Testis (tissue), 2 donors: ENCODE data around the gene EMP1.

Experiments used
- CTCF ChIP-seq, 3 experiments: fragments of 450-650 bp in 2 of 3; fragments of 200-600 bp in 1 of 3; sonication (generic) in 1 of 3; IDR thresholded peaks; one replicate each; pipeline ENCODE4 v1.5.1; 2016 to 2019; ENCODE audit warnings: antibody characterized with exemption in 3 of 3, mild to moderate bottlenecking in 2 of 3, moderate library complexity in 1 of 3
- POLR2A ChIP-seq: fragments of 450-650 bp; IDR thresholded peaks from one replicate; pipeline ENCODE4 v1.6.1; 2017; ENCODE audit warnings: antibody characterized with exemption, mild to moderate bottlenecking, moderate library complexity

GRCh38 chr12:13196130-13196921 lies at the start of gene EMP1:
- TF ChIP-seq CTCF (IDR thresholded peaks at IDR 0.05) (no peak), POLR2A (no peak)
